Measurements from ENCODE around the gene ZGLP1. TPM values are rescaled to one million over a fixed set of nuclear protein-coding genes. Genes with fewer than 3 reads are reported as not detected.

The ZGLP1 gene
- total RNA-seq = 1 to 10 TPM in 3 of 4 donors, under 1 TPM in 1; 0.58 to 1.2 (median 1.2) TPM

GRCh38 chr19:10309423-10309822 lies at the start of gene ZGLP1:
TSS of gene ZGLP1 (minus strand) at chr19:10309815.
- Histone ChIP-seq H3K4me1 (peaks cover under 1 to 3% (median under 1%) of the 10 kb centered on the region in 4 donors), H3K9me3 (no peaks in the 10 kb centered on the region), H3K27me3 (no peaks in the 10 kb centered on the region), H3K36me3 (peaks cover 0 to 28% (median 16%) of the 10 kb centered on the region in 4 donors), H3K4me3 (no peak within 1 kb of the TSS), H3K27ac (replicated peaks in 1 of 4) (no peak within 1 kb of the TSS)
- intact Hi-C loops (cut with DNase I) = no loop called here
- no peak for DNase-seq (ENCODE audit: extremely low spot score)
- TF ChIP-seq EP300 (IDR thresholded peaks at IDR 0.05) (no peak), CTCF (IDR thresholded peaks at IDR 0.05) (no peak), POLR2A (IDR thresholded peaks at IDR 0.05; ENCODE audit: low read depth) (no peak), POLR2AphosphoS5 (IDR thresholded peaks at IDR 0.05) (no peak)
- WGBS = 92% methylated on average over 18 of the region's 24 CpGs

- Histone ChIP-seq H3K9me3 (no peaks in the 10 kb centered on the region), H3K4me1 (peaks cover 6 to 12% (median 9%) of the 10 kb centered on the region in 4 donors), H3K4me3 (no peak overlapping the region), H3K27ac (replicated peaks in 1 of 4) (no peak overlapping the region), H3K36me3 (peaks cover 24 to 95% (median 89%) of the 10 kb centered on the region in 4 donors), H3K27me3 (no peaks in the 10 kb centered on the region)
- intact Hi-C loops (cut with DNase I) = no loop called here
- 83% methylated on average over 2 of the region's 12 CpGs for WGBS
- DNase-seq (ENCODE audit: extremely low spot score) = no peak
- TF ChIP-seq POLR2A (IDR thresholded peaks at IDR 0.05; ENCODE audit: low read depth) (no peak), POLR2AphosphoS5 (IDR thresholded peaks at IDR 0.05) (no peak)
These were observed 46.8 kb upstream of the ZGLP1 start for GRCh38 chr19:10356431-10356830.

GRCh38 chr19:10353793-10354391 lies 44.3 kb upstream of the ZGLP1 start:
- H3K27ac ChIP-seq (replicated peaks in 1 of 4) = peak overlapping the region in 3 of 4 donors; percentile 20 to 42 (median 35)
- no peaks in the 10 kb centered on the region for H3K9me3 ChIP-seq
- H3K27me3 ChIP-seq = no peaks in the 10 kb centered on the region
- 77% methylated on average over 27 of the region's 32 CpGs for WGBS
- no peak for DNase-seq (ENCODE audit: extremely low spot score)
- H3K36me3 ChIP-seq = peaks cover 24 to 90% (median 81%) of the 10 kb centered on the region in 4 donors
- TF ChIP-seq POLR2AphosphoS5 (IDR thresholded peaks at IDR 0.05) = no peak
- TF ChIP-seq CTCF (IDR thresholded peaks at IDR 0.05) = no peak
- TF ChIP-seq EP300 (IDR thresholded peaks at IDR 0.05) = no peak
- no peak for TF ChIP-seq POLR2A (IDR thresholded peaks at IDR 0.05; ENCODE audit: low read depth)
- H3K4me1 ChIP-seq = peaks cover 6 to 12% (median 9%) of the 10 kb centered on the region in 4 donors
- peak overlapping the region in 2 of 4 donors; percentile 9 to 14 for H3K4me3 ChIP-seq
- intact Hi-C loops (cut with DNase I) = no loop called here

GRCh38 chr19:10352764-10353671 lies 43.4 kb upstream of the ZGLP1 start:
- H3K9me3 ChIP-seq = no peaks in the 10 kb centered on the region
- intact Hi-C loops (cut with DNase I) = no loop called here
- H3K4me1 ChIP-seq = peaks cover 6 to 12% (median 9%) of the 10 kb centered on the region in 4 donors
- DNase-seq (ENCODE audit: extremely low spot score) = no peak
- peak overlapping the region in 3 of 4 donors; percentile 35 to 55 (median 36) for H3K27ac ChIP-seq (replicated peaks in 1 of 4)
- peak overlapping the region in 3 of 4 donors; percentile 9 to 14 (median 13) for H3K4me3 ChIP-seq
- peaks cover 20 to 83% (median 73%) of the 10 kb centered on the region in 4 donors for H3K36me3 ChIP-seq
- H3K27me3 ChIP-seq = no peaks in the 10 kb centered on the region
- TF ChIP-seq CTCF (IDR thresholded peaks at IDR 0.05) (no peak), EP300 (IDR thresholded peaks at IDR 0.05) (no peak), POLR2A (IDR thresholded peaks at IDR 0.05; ENCODE audit: low read depth) (no peak), POLR2AphosphoS5 (IDR thresholded peaks at IDR 0.05) (no peak)
- WGBS = 68% methylated on average over 44 of the region's 63 CpGs

GRCh38 chr19:10346509-10346908 lies 36.9 kb upstream of the ZGLP1 start:
- peaks cover 0 to 22% (median 18%) of the 10 kb centered on the region in 4 donors for H3K36me3 ChIP-seq
- TF ChIP-seq POLR2A (IDR thresholded peaks at IDR 0.05; ENCODE audit: low read depth) = no peak
- no peak for TF ChIP-seq EP300 (IDR thresholded peaks at IDR 0.05)
- no peak for TF ChIP-seq POLR2AphosphoS5 (IDR thresholded peaks at IDR 0.05)
- no peak for TF ChIP-seq CTCF (IDR thresholded peaks at IDR 0.05)
- H3K27ac ChIP-seq (replicated peaks in 1 of 4) = no peak overlapping the region
- H3K4me1 ChIP-seq = no peaks in the 10 kb centered on the region
- no peaks in the 10 kb centered on the region for H3K9me3 ChIP-seq
- no peak overlapping the region for H3K4me3 ChIP-seq
- no peak for DNase-seq (ENCODE audit: extremely low spot score)
- H3K27me3 ChIP-seq = no peaks in the 10 kb centered on the region
- WGBS = 68% methylated on average over 10 of the region's 10 CpGs
- intact Hi-C loops (cut with DNase I) = no loop called here

Measured in esophagus muscularis mucosa (tissue), 4 donors.